ENCODE measurements around the gene FOXL2. TPM values are rescaled to one million over a fixed set of nuclear protein-coding genes. Genes with fewer than 3 reads are reported as not detected.

Gene FOXL2
- total RNA-seq, 2 donors from 2014 or later = 0.07 TPM; not detected in 1

- Histone ChIP-seq H3K36me3 (no peaks in the 10 kb centered on the region), H3K4me1 (no peaks in the 10 kb centered on the region), H3K27ac (no peak overlapping the region), H3K9ac (ENCODE audit: low read depth in 2 of 2, low read length in 2 of 2) (no peak overlapping the region), H3K9me3 (no peaks in the 10 kb centered on the region), H3K27me3 (no peaks in the 10 kb centered on the region), H3K4me3 (no peak overlapping the region)
- TF ChIP-seq, protein P1, sequence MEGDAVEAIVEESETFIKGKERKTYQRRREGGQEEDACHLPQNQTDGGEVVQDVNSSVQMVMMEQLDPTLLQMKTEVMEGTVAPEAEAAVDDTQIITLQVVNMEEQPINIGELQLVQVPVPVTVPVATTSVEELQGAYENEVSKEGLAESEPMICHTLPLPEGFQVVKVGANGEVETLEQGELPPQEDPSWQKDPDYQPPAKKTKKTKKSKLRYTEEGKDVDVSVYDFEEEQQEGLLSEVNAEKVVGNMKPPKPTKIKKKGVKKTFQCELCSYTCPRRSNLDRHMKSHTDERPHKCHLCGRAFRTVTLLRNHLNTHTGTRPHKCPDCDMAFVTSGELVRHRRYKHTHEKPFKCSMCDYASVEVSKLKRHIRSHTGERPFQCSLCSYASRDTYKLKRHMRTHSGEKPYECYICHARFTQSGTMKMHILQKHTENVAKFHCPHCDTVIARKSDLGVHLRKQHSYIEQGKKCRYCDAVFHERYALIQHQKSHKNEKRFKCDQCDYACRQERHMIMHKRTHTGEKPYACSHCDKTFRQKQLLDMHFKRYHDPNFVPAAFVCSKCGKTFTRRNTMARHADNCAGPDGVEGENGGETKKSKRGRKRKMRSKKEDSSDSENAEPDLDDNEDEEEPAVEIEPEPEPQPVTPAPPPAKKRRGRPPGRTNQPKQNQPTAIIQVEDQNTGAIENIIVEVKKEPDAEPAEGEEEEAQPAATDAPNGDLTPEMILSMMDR (IDR thresholded peaks at IDR 0.05) = no peak
- intact Hi-C loops (cut with DNase I) = loop anchor here (5.0 kb wide), 1 partner anchor 68 kb away; no protein-coding TSS in a partner anchor
- DNase-seq = no peak
Observed at GRCh38 chr3:138909904-138910303, 37.0 kb downstream of the FOXL2 start.

- Histone ChIP-seq H3K27me3 (no peaks in the 10 kb centered on the region), H3K9me3 (no peaks in the 10 kb centered on the region), H3K27ac (no peak overlapping the region), H3K4me3 (no peak overlapping the region), H3K9ac (ENCODE audit: low read depth in 2 of 2, low read length in 2 of 2) (no peak overlapping the region), H3K4me1 (no peaks in the 10 kb centered on the region), H3K36me3 (no peaks in the 10 kb centered on the region)
- DNase-seq = no peak
- intact Hi-C loops (cut with DNase I) = no loop called here
- TF ChIP-seq, protein P1 (IDR thresholded peaks at IDR 0.05) = no peak
Observed at GRCh38 chr3:138908846-138909245, 38.1 kb downstream of the FOXL2 start.

DNA sequence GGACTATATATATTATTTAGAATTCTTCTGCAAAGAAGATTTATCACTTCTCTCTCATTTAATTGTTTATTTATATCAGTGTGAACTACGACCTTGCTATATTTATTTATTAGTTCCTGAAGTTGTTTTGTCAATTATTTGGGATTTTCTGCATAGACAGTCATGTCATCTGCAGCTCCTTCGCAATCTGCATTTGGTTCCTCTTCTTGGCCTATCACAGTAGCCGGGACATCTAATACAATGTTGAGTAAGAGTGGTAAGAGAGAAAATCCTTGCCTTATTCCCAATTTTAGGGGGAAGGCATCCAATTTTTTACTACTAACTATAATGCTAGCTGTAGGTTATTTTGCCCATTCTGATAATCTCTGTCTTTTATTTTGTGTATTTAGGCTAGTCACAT is 39.4 kb downstream of the FOXL2 start:
- H3K36me3 ChIP-seq = no peaks in the 10 kb centered on the region
- no peak overlapping the region for H3K4me3 ChIP-seq
- TF ChIP-seq, protein P1 (IDR thresholded peaks at IDR 0.05) = no peak
- no peak overlapping the region for H3K9ac ChIP-seq (ENCODE audit: low read depth in 2 of 2, low read length in 2 of 2)
- intact Hi-C loops (cut with DNase I) = no loop called here
- no peaks in the 10 kb centered on the region for H3K27me3 ChIP-seq
- H3K9me3 ChIP-seq = no peaks in the 10 kb centered on the region
- DNase-seq = no peak
- H3K4me1 ChIP-seq = no peaks in the 10 kb centered on the region
- H3K27ac ChIP-seq = no peak overlapping the region

DNA sequence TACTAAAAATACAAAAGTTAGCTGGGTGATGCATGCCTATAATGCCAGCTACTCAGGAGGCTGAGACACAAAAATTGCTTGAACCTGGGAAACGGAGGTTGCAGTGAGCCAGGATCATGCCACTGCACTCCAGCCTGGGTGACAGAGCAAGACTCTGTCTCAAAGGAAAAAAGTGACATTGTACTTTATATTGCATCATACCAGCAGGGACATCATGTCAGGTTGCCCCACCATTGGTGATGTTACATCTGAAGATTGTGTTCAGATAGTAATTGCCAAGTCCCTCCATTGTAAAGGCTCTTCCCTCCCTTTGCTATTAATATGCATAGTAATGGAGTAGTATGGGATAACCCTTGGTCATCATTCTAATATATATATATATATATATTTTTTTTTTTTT is 44.8 kb downstream of the FOXL2 start:
- no peak for DNase-seq
- H3K27ac ChIP-seq = no peak overlapping the region
- H3K9me3 ChIP-seq = no peaks in the 10 kb centered on the region
- H3K27me3 ChIP-seq = no peaks in the 10 kb centered on the region
- H3K36me3 ChIP-seq = no peaks in the 10 kb centered on the region
- no peaks in the 10 kb centered on the region for H3K4me1 ChIP-seq
- TF ChIP-seq, protein P1 (IDR thresholded peaks at IDR 0.05) = no peak
- intact Hi-C loops (cut with DNase I) = no loop called here
- H3K4me3 ChIP-seq = no peak overlapping the region
- no peak overlapping the region for H3K9ac ChIP-seq (ENCODE audit: low read depth in 2 of 2, low read length in 2 of 2)

DNA sequence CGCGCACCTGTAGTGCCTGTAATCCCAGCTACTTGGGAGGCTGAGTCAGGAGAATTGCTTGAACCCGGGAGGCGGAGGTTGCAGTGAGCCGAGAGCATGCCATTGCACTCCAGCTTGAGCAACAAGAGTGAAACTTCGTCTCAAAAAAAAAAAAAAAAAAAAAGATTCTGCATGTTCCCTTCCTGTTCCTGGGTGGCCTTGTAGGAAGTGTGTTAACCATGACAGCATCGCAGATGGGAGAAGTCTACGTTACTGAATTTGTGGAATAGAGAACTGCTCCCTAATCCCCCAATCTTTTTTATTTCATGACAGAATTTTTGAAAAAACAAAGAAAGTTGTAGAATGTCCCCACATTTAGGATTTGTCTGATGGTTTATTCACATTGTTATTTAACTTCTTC is 45.4 kb downstream of the FOXL2 start:
- no peak overlapping the region for H3K9ac ChIP-seq (ENCODE audit: low read depth in 2 of 2, low read length in 2 of 2)
- no peak overlapping the region for H3K4me3 ChIP-seq
- no peaks in the 10 kb centered on the region for H3K36me3 ChIP-seq
- no peaks in the 10 kb centered on the region for H3K9me3 ChIP-seq
- H3K27me3 ChIP-seq = no peaks in the 10 kb centered on the region
- DNase-seq = no peak
- no peak overlapping the region for H3K27ac ChIP-seq
- TF ChIP-seq, protein P1 (IDR thresholded peaks at IDR 0.05) = no peak
- H3K4me1 ChIP-seq = no peaks in the 10 kb centered on the region
- intact Hi-C loops (cut with DNase I) = no loop called here
